ENCODE measurements around the gene GRK5. TPM values are rescaled to one million over a fixed set of nuclear protein-coding genes. Genes with fewer than 3 reads are reported as not detected.

Gene GRK5
- total and polyA plus RNA-seq, 2 donors from 2014 or later, result 7.3 to 18.7 TPM

- no peak overlapping the region for H3K9ac ChIP-seq (ENCODE audit: low read length in 3 of 3)
- no peaks in the 10 kb centered on the region for H3K27me3 ChIP-seq (ENCODE audit: control insufficient read depth, insufficient read depth, low read length)
- H3K9me3 ChIP-seq (ENCODE audit: control insufficient read depth in 2 of 3, insufficient read depth in 1 of 3, low read length in 3 of 3), result no peaks in the 10 kb centered on the region
- no peak for DNase-seq
- H3K27ac ChIP-seq (ENCODE audit: low read depth in 2 of 2, low read length in 2 of 2), result no peak overlapping the region
- no peak for FAIRE-seq
- H3K36me3 ChIP-seq (ENCODE audit: control insufficient read depth in 2 of 3, insufficient read depth in 3 of 3, low read length in 3 of 3), result no peaks in the 10 kb centered on the region
- no peak for TF ChIP-seq CTCF (IDR thresholded peaks at IDR 0.05; ENCODE audit: borderline replicate concordance, extremely low read depth, insufficient read depth)
- H3K4me3 ChIP-seq (ENCODE audit: low read length in 3 of 3), result no peak overlapping the region
- H3K4me1 ChIP-seq (ENCODE audit: control insufficient read depth in 2 of 3, insufficient read depth in 2 of 3, low read depth in 1 of 3, low read length in 3 of 3), result peaks cover 0 to 5% (median 0%) of the 10 kb centered on the region in 3 donors
- intact Hi-C loops (cut with DNase I), result no loop called here
Measured at GRCh38 chr10:119217401-119217800, 10.0 kb downstream of the GRK5 start.

- no peak overlapping the region for H3K27ac ChIP-seq (ENCODE audit: low read depth in 2 of 2, low read length in 2 of 2)
Measured at GRCh38 chr10:119217991-119218490, 10.7 kb downstream of the GRK5 start.

GRCh38 chr10:119219871-119220270 lies 12.5 kb downstream of the GRK5 start:
- FAIRE-seq (no peak), DNase-seq (no peak)
- Histone ChIP-seq H3K27me3 (ENCODE audit: control insufficient read depth, insufficient read depth, low read length) (no peaks in the 10 kb centered on the region), H3K4me1 (ENCODE audit: control insufficient read depth in 2 of 3, insufficient read depth in 2 of 3, low read depth in 1 of 3, low read length in 3 of 3) (peaks cover 0 to 8% (median 0%) of the 10 kb centered on the region in 3 donors), H3K4me3 (ENCODE audit: low read length in 3 of 3) (no peak overlapping the region), H3K9me3 (ENCODE audit: control insufficient read depth in 2 of 3, insufficient read depth in 1 of 3, low read length in 3 of 3) (no peaks in the 10 kb centered on the region), H3K9ac (ENCODE audit: low read length in 3 of 3) (no peak overlapping the region), H3K36me3 (ENCODE audit: control insufficient read depth in 2 of 3, insufficient read depth in 3 of 3, low read length in 3 of 3) (no peaks in the 10 kb centered on the region), H3K27ac (ENCODE audit: low read depth in 2 of 2, low read length in 2 of 2) (no peak overlapping the region)
- intact Hi-C loops (cut with DNase I), result no loop called here
- no peak for TF ChIP-seq CTCF (IDR thresholded peaks at IDR 0.05; ENCODE audit: borderline replicate concordance, extremely low read depth, insufficient read depth)

More at GRCh38 chr10:119217991-119218490, 10.7 kb downstream of the GRK5 start:
- peak in 3 of 5 donors; percentile 49 to 73 (median 61) for DNase-seq
- TF ChIP-seq CTCF (IDR thresholded peaks at IDR 0.05; ENCODE audit: borderline replicate concordance, extremely low read depth, insufficient read depth), result no peak
- Histone ChIP-seq H3K4me1 (ENCODE audit: control insufficient read depth in 2 of 3, insufficient read depth in 2 of 3, low read depth in 1 of 3, low read length in 3 of 3) (peaks cover 0 to 8% (median 0%) of the 10 kb centered on the region in 3 donors), H3K9me3 (ENCODE audit: control insufficient read depth in 2 of 3, insufficient read depth in 1 of 3, low read length in 3 of 3) (no peaks in the 10 kb centered on the region), H3K4me3 (ENCODE audit: low read length in 3 of 3) (no peak overlapping the region), H3K36me3 (ENCODE audit: control insufficient read depth in 2 of 3, insufficient read depth in 3 of 3, low read length in 3 of 3) (no peaks in the 10 kb centered on the region), H3K27me3 (ENCODE audit: control insufficient read depth, insufficient read depth, low read length) (no peaks in the 10 kb centered on the region), H3K9ac (ENCODE audit: low read length in 3 of 3) (no peak overlapping the region)
- no peak for FAIRE-seq
- intact Hi-C loops (cut with DNase I), result no loop called here

- Histone ChIP-seq H3K36me3 (ENCODE audit: control insufficient read depth in 2 of 3, insufficient read depth in 3 of 3, low read length in 3 of 3) (no peaks in the 10 kb centered on the region), H3K4me3 (ENCODE audit: low read length in 3 of 3) (no peak overlapping the region), H3K27ac (ENCODE audit: low read depth in 2 of 2, low read length in 2 of 2) (no peak overlapping the region), H3K9me3 (ENCODE audit: control insufficient read depth in 2 of 3, insufficient read depth in 1 of 3, low read length in 3 of 3) (no peaks in the 10 kb centered on the region), H3K27me3 (ENCODE audit: control insufficient read depth, insufficient read depth, low read length) (no peaks in the 10 kb centered on the region), H3K9ac (ENCODE audit: low read length in 3 of 3) (no peak overlapping the region), H3K4me1 (ENCODE audit: control insufficient read depth in 2 of 3, insufficient read depth in 2 of 3, low read depth in 1 of 3, low read length in 3 of 3) (peaks cover 0 to 8% (median 0%) of the 10 kb centered on the region in 3 donors)
- TF ChIP-seq CTCF (IDR thresholded peaks at IDR 0.05; ENCODE audit: borderline replicate concordance, extremely low read depth, insufficient read depth), result no peak
- intact Hi-C loops (cut with DNase I), result no loop called here
- FAIRE-seq (no peak), DNase-seq (no peak)
Measured at GRCh38 chr10:119221201-119221600, 13.8 kb downstream of the GRK5 start.
